ENCODE data around the gene KRTAP10-5. TPM values are rescaled to one million over a fixed set of nuclear protein-coding genes. Genes with fewer than 3 reads are reported as not detected.

The KRTAP10-5 gene
- total and polyA plus RNA-seq, 5 donors from 2014 or later = not detected

DNA sequence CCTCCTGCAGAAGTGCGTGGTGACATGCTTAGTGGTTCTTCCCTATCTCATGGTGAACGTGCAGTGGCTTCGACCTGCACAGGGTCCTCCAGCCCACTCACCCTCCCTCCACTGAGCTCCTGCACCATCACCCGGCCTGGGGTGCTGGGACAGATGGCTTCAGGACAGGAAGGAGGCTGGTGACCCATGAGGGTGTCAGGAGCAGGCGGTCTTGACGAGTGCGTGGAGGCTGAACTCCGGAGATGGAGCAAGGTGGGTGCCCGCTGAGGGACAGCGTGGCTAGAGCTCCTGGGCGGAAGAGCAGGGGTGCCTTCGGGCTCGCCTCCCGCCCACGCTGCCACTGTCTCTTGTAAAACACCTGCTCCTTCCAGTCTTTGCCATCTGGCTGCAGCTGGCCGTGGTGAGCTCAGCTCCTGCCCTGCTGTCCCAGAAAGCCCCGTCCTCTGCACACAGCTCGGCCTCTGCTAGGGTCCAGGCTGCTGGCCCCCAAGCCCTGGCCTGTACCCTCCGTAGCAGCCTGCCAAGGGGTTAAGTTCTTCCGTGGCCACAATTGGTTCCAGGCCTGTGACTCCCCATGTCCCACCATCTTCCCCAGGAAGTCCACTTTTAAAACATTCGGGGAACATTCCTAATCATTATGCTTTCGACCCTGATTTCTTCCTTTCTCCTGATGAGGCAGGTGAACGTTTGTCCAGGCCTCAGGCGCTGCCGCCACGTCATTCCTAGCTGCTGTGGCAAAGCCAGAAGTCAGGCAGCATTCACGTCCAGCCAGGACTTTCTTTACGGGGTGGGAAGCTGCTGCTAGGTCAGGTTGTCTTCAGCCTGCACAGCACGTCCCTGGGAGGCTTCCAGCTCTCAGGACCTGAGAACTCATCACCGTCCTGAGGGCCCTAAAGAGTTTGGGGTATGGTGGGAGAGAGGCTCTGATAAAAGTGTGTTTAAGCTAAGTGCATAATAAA, 48.5 kb downstream of the KRTAP10-5 start:
- ATAC-seq (ENCODE audit: low read depth in 2 of 2) (no peak), DNase-seq (no peak)
- Histone ChIP-seq H3K27ac (ENCODE audit: insufficient read depth, low read length, poor library complexity, severe bottlenecking) (no peak overlapping the region), H3K36me3 (ENCODE audit: control insufficient read depth, insufficient read depth, low read length) (no peaks in the 10 kb centered on the region), H3K4me3 (ENCODE audit: low read depth, low read length) (no peak overlapping the region), H3K9me3 (ENCODE audit: control insufficient read depth in 2 of 2, low read length in 2 of 2) (no peaks in the 10 kb centered on the region), H3K4me1 (ENCODE audit: control insufficient read depth, insufficient read depth, low read length, poor library complexity, severe bottlenecking) (no peaks in the 10 kb centered on the region), H3K27me3 (ENCODE audit: control insufficient read depth, insufficient read depth, low read length) (no peaks in the 10 kb centered on the region)
- Mint-ChIP-seq H3K4me1 (no peaks in the 10 kb centered on the region), H3K36me3 (no peaks in the 10 kb centered on the region), H3K27ac (peak overlapping the region in 1 of 3 donors; percentile 68), H3K4me3 (no peak overlapping the region), H3K27me3 (no peaks in the 10 kb centered on the region), H3K9me3 (peaks cover 0 to 1% (median 0%) of the 10 kb centered on the region in 7 donors)

GRCh38 chr21:44530903-44531605, 49.4 kb downstream of the KRTAP10-5 start:
- Histone ChIP-seq H3K36me3 (ENCODE audit: control insufficient read depth, insufficient read depth, low read length) (no peaks in the 10 kb centered on the region), H3K9me3 (ENCODE audit: control insufficient read depth in 2 of 2, low read length in 2 of 2) (no peaks in the 10 kb centered on the region), H3K4me3 (ENCODE audit: low read depth, low read length) (no peak overlapping the region), H3K4me1 (ENCODE audit: control insufficient read depth, insufficient read depth, low read length, poor library complexity, severe bottlenecking) (no peaks in the 10 kb centered on the region), H3K27me3 (ENCODE audit: control insufficient read depth, insufficient read depth, low read length) (no peaks in the 10 kb centered on the region), H3K27ac (ENCODE audit: insufficient read depth, low read length, poor library complexity, severe bottlenecking) (no peak overlapping the region)
- ATAC-seq (ENCODE audit: low read depth in 2 of 2) (no peak), DNase-seq (no peak)
- Mint-ChIP-seq H3K4me3 (no peak overlapping the region), H3K4me1 (no peaks in the 10 kb centered on the region), H3K9me3 (peaks cover 0 to 1% (median 0%) of the 10 kb centered on the region in 7 donors), H3K27ac (no peak overlapping the region), H3K27me3 (no peaks in the 10 kb centered on the region), H3K36me3 (no peaks in the 10 kb centered on the region)

DNA sequence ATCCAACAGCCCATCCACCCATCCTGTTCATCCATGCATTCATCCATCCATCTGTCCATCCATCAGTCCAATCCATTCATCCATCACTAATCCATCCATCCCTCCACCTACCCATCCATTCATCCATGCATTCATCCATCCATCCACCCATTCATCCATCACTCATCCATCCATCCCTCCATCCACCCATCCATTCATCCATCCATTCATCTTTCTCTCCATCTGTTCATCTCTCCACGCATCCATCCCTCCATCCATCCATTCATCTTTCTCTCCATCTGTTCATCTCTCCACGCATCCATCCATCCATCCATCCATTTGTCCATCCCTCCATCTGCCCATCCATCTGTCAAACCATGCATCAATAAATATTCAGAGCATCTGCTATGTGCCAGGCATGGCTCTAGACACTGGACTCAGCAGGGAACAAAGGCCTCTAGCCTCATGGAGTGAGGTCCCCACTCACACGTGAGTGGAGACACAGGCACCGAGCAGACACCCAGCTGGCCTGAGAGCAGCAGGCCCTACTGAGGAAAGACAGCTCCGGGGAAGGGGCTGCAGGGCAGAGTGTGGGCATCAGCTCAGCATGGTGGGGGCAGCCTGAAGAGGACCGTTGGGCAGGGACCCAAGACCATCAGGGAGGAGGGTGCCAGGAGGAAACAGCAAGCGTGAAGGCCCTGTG, 50.0 kb downstream of the KRTAP10-5 start:
- H3K27me3 ChIP-seq (ENCODE audit: control insufficient read depth, insufficient read depth, low read length) = no peaks in the 10 kb centered on the region
- no peaks in the 10 kb centered on the region for H3K36me3 ChIP-seq (ENCODE audit: control insufficient read depth, insufficient read depth, low read length)
- no peaks in the 10 kb centered on the region for H3K9me3 ChIP-seq (ENCODE audit: control insufficient read depth in 2 of 2, low read length in 2 of 2)
- no peak overlapping the region for H3K4me3 Mint-ChIP-seq
- DNase-seq (no peak), ATAC-seq (ENCODE audit: low read depth in 2 of 2) (no peak)
- H3K4me1 ChIP-seq (ENCODE audit: control insufficient read depth, insufficient read depth, low read length, poor library complexity, severe bottlenecking) = no peaks in the 10 kb centered on the region
- no peak overlapping the region for H3K4me3 ChIP-seq (ENCODE audit: low read depth, low read length)
- H3K4me1 Mint-ChIP-seq = no peaks in the 10 kb centered on the region
- no peaks in the 10 kb centered on the region for H3K36me3 Mint-ChIP-seq
- peaks cover 0 to 1% (median 0%) of the 10 kb centered on the region in 7 donors for H3K9me3 Mint-ChIP-seq
- no peak overlapping the region for H3K27ac Mint-ChIP-seq
- H3K27ac ChIP-seq (ENCODE audit: insufficient read depth, low read length, poor library complexity, severe bottlenecking) = no peak overlapping the region
- no peaks in the 10 kb centered on the region for H3K27me3 Mint-ChIP-seq

DNA sequence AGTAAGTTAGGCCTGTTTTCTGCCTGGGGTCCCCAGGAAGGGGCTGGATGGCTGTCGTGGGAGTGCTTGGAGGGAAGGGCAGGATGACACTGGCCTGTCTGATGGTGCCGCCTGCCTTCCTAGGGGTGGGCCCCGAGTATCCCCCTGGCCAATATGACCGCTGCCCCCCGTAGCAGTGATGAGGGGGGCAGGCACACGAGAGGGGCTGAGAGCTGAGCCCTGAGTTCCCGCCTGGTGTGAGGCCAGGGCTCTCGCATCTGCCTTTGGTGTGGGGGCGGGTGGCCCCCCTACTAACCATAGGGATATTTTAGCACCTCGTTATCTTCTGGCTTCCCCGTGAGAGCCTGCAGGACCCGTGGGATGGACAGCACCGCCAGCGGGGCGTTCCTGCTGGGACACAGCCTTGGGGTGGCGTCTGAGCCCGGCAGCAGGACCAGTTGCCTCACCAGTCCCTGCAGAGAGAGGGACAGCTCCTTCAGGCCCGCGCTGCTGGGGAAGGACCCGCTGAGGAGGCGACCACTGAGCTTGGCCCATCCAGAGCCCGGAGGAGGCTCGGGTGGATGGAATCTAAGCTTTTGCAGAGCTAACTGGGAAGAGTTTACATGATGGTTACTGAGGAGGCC, 50.8 kb downstream of the KRTAP10-5 start:
- no peaks in the 10 kb centered on the region for H3K36me3 ChIP-seq (ENCODE audit: control insufficient read depth, insufficient read depth, low read length)
- no peak for DNase-seq
- no peaks in the 10 kb centered on the region for H3K4me1 ChIP-seq (ENCODE audit: control insufficient read depth, insufficient read depth, low read length, poor library complexity, severe bottlenecking)
- no peak overlapping the region for H3K27ac ChIP-seq (ENCODE audit: insufficient read depth, low read length, poor library complexity, severe bottlenecking)
- H3K9me3 ChIP-seq (ENCODE audit: control insufficient read depth in 2 of 2, low read length in 2 of 2) = no peaks in the 10 kb centered on the region
- no peaks in the 10 kb centered on the region for H3K27me3 ChIP-seq (ENCODE audit: control insufficient read depth, insufficient read depth, low read length)
- H3K27ac Mint-ChIP-seq = no peak overlapping the region
- no peaks in the 10 kb centered on the region for H3K4me1 Mint-ChIP-seq
- no peak overlapping the region for H3K4me3 ChIP-seq (ENCODE audit: low read depth, low read length)
- no peaks in the 10 kb centered on the region for H3K36me3 Mint-ChIP-seq
- no peak for ATAC-seq (ENCODE audit: low read depth in 2 of 2)
- H3K4me3 Mint-ChIP-seq = no peak overlapping the region
- H3K27me3 Mint-ChIP-seq = no peaks in the 10 kb centered on the region
- H3K9me3 Mint-ChIP-seq = peaks cover 0 to 1% (median 0%) of the 10 kb centered on the region in 7 donors

Other genes starting within 250 kb of the KRTAP10-5 start
- gene CFAP410, start 241.2 kb downstream of the KRTAP10-5 start, total RNA-seq = 49.1 TPM
- gene CFAP410, start 241.2 kb downstream of the KRTAP10-5 start, polyA plus RNA-seq = 10 to 100 TPM; 16.4 to 18.1 (median 17.1) TPM
- gene TRPM2, start 227.0 kb downstream of the KRTAP10-5 start, total RNA-seq = 3.1 TPM
- gene TRPM2, start 227.0 kb downstream of the KRTAP10-5 start, polyA plus RNA-seq = 1 to 10 TPM in 2 of 4 donors, under 1 TPM in 2; 0.38 to 1.1 (median 0.79) TPM
- gene LRRC3, start 125.1 kb downstream of the KRTAP10-5 start, total RNA-seq = 1.6 TPM
- gene LRRC3, start 125.1 kb downstream of the KRTAP10-5 start, polyA plus RNA-seq = under 1 TPM; 0.15 to 0.44 (median 0.38) TPM
- gene KRTAP10-1, start 40.4 kb downstream of the KRTAP10-5 start, total RNA-seq = not detected
- gene KRTAP10-1, start 40.4 kb downstream of the KRTAP10-5 start, polyA plus RNA-seq = not detected
- not detected for gene KRTAP10-2, start 29.1 kb downstream of the KRTAP10-5 start, total RNA-seq
- not detected for gene KRTAP10-2, start 29.1 kb downstream of the KRTAP10-5 start, polyA plus RNA-seq
- gene KRTAP10-3, start 21.8 kb downstream of the KRTAP10-5 start, total RNA-seq = not detected
- gene KRTAP10-3, start 21.8 kb downstream of the KRTAP10-5 start, polyA plus RNA-seq = not detected
- not detected for gene KRTAP10-4, start 6.9 kb downstream of the KRTAP10-5 start, total RNA-seq
- gene KRTAP10-4, start 6.9 kb downstream of the KRTAP10-5 start, polyA plus RNA-seq = not detected
- not detected for gene KRTAP10-6, start 11.9 kb upstream of the KRTAP10-5 start, total RNA-seq
- gene KRTAP10-6, start 11.9 kb upstream of the KRTAP10-5 start, polyA plus RNA-seq = not detected
- not detected for gene KRTAP10-7, start 20.0 kb upstream of the KRTAP10-5 start, total RNA-seq
- not detected for gene KRTAP10-7, start 20.0 kb upstream of the KRTAP10-5 start, polyA plus RNA-seq
- gene KRTAP10-8, start 31.5 kb upstream of the KRTAP10-5 start, total RNA-seq = not detected
- gene KRTAP10-8, start 31.5 kb upstream of the KRTAP10-5 start, polyA plus RNA-seq = not detected
- not detected for gene KRTAP10-9, start 46.5 kb upstream of the KRTAP10-5 start, total RNA-seq
- gene KRTAP10-9, start 46.5 kb upstream of the KRTAP10-5 start, polyA plus RNA-seq = not detected
- not detected for gene KRTAP10-10, start 56.8 kb upstream of the KRTAP10-5 start, total RNA-seq
- not detected for gene KRTAP10-10, start 56.8 kb upstream of the KRTAP10-5 start, polyA plus RNA-seq
- not detected for gene KRTAP10-11, start 65.8 kb upstream of the KRTAP10-5 start, total RNA-seq
- gene KRTAP10-11, start 65.8 kb upstream of the KRTAP10-5 start, polyA plus RNA-seq = not detected
- not detected for gene KRTAP12-4, start 74.1 kb upstream of the KRTAP10-5 start, total RNA-seq
- gene KRTAP12-4, start 74.1 kb upstream of the KRTAP10-5 start, polyA plus RNA-seq = not detected
- gene KRTAP12-3, start 77.3 kb upstream of the KRTAP10-5 start, total RNA-seq = not detected
- gene KRTAP12-3, start 77.3 kb upstream of the KRTAP10-5 start, polyA plus RNA-seq = not detected
- not detected for gene KRTAP12-2, start 86.3 kb upstream of the KRTAP10-5 start, total RNA-seq
- gene KRTAP12-2, start 86.3 kb upstream of the KRTAP10-5 start, polyA plus RNA-seq = not detected
- gene KRTAP12-1, start 101.6 kb upstream of the KRTAP10-5 start, total RNA-seq = not detected
- gene KRTAP12-1, start 101.6 kb upstream of the KRTAP10-5 start, polyA plus RNA-seq = not detected
- gene KRTAP10-12, start 116.6 kb upstream of the KRTAP10-5 start, total RNA-seq = not detected
- gene KRTAP10-12, start 116.6 kb upstream of the KRTAP10-5 start, polyA plus RNA-seq = not detected
- gene TSPEAR, start 131.0 kb upstream of the KRTAP10-5 start, total RNA-seq = not detected
- under 1 TPM in 1 of 4 donors, not detected in 3; 0.05 TPM for gene TSPEAR, start 131.0 kb upstream of the KRTAP10-5 start, polyA plus RNA-seq
- 109 TPM for gene UBE2G2, start 221.2 kb upstream of the KRTAP10-5 start, total RNA-seq
- gene UBE2G2, start 221.2 kb upstream of the KRTAP10-5 start, polyA plus RNA-seq = 10 to 100 TPM; 42.8 to 50.9 (median 49.0) TPM
- 65.8 TPM for gene SUMO3, start 237.5 kb upstream of the KRTAP10-5 start, total RNA-seq
- 10 to 100 TPM; 76.3 to 88.9 (median 80.2) TPM for gene SUMO3, start 237.5 kb upstream of the KRTAP10-5 start, polyA plus RNA-seq

Data from CD4-positive, CD25-positive, alpha-beta regulatory T cell (primary cell).